ENCODE measurements around the gene GATA6.

Gene GATA6

GRCh38 chr18:22198163-22198562 is 28.8 kb downstream of the GATA6 start:
- no peak for TF ChIP-seq USF1 (IDR thresholded peaks at IDR 0.05)
- no peak for TF ChIP-seq FOXM1 (IDR thresholded peaks at IDR 0.05; ENCODE audit: borderline replicate concordance, low read depth)
- TF ChIP-seq CEBPB (IDR thresholded peaks at IDR 0.05) = no peak
- no peak for TF ChIP-seq REST (IDR thresholded peaks at IDR 0.05; ENCODE audit: low read depth)
- TF ChIP-seq ZBTB7A (IDR thresholded peaks at IDR 0.05; ENCODE audit: low read depth) = no peak
- no peak for TF ChIP-seq RAD21 (IDR thresholded peaks at IDR 0.05; ENCODE audit: low read depth)
- no peak for TF ChIP-seq YY1 (IDR thresholded peaks at IDR 0.05; ENCODE audit: low read depth)
- TF ChIP-seq TAF1 (IDR thresholded peaks at IDR 0.05; ENCODE audit: low read depth) = no peak
- no peak for TF ChIP-seq EGR1 (IDR thresholded peaks at IDR 0.05)
- no peak for TF ChIP-seq NFIC (IDR thresholded peaks at IDR 0.05)
- no peak for TF ChIP-seq MAX (IDR thresholded peaks at IDR 0.05)
- TF ChIP-seq CREB1 (IDR thresholded peaks at IDR 0.05; ENCODE audit: low read depth) = no peak
- no peak for TF ChIP-seq TCF12 (IDR thresholded peaks at IDR 0.05; ENCODE audit: low read depth)
- TF ChIP-seq TEAD4 (IDR thresholded peaks at IDR 0.05) = no peak
- no peak for TF ChIP-seq EP300 (IDR thresholded peaks at IDR 0.05; ENCODE audit: borderline replicate concordance)

GRCh38 chr18:22199005-22199404 is 29.6 kb downstream of the GATA6 start:
- TF ChIP-seq CREB1 (IDR thresholded peaks at IDR 0.05; ENCODE audit: low read depth) (no peak), REST (IDR thresholded peaks at IDR 0.05; ENCODE audit: low read depth) (no peak), YY1 (IDR thresholded peaks at IDR 0.05; ENCODE audit: low read depth) (no peak), TCF12 (IDR thresholded peaks at IDR 0.05; ENCODE audit: low read depth) (no peak), ZBTB7A (IDR thresholded peaks at IDR 0.05; ENCODE audit: low read depth) (no peak)

- TF ChIP-seq TEAD4 (IDR thresholded peaks at IDR 0.05) (no peak), CEBPB (IDR thresholded peaks at IDR 0.05) (no peak), EP300 (IDR thresholded peaks at IDR 0.05; ENCODE audit: borderline replicate concordance) (no peak), REST (IDR thresholded peaks at IDR 0.05; ENCODE audit: low read depth) (no peak), EGR1 (IDR thresholded peaks at IDR 0.05) (no peak), FOXM1 (IDR thresholded peaks at IDR 0.05; ENCODE audit: borderline replicate concordance, low read depth) (no peak), TCF12 (IDR thresholded peaks at IDR 0.05; ENCODE audit: low read depth) (no peak), ZBTB7A (IDR thresholded peaks at IDR 0.05; ENCODE audit: low read depth) (no peak), RAD21 (IDR thresholded peaks at IDR 0.05; ENCODE audit: low read depth) (no peak), TAF1 (IDR thresholded peaks at IDR 0.05; ENCODE audit: low read depth) (no peak)
These were observed 31.3 kb downstream of the GATA6 start for GRCh38 chr18:22200611-22201225.

GRCh38 chr18:22203035-22203434 is 33.6 kb downstream of the GATA6 start:
- no peak for TF ChIP-seq TCF12 (IDR thresholded peaks at IDR 0.05; ENCODE audit: low read depth)
- TF ChIP-seq ZBTB7A (IDR thresholded peaks at IDR 0.05; ENCODE audit: low read depth) = no peak

GRCh38 chr18:22203536-22204213 is 34.3 kb downstream of the GATA6 start:
- TF ChIP-seq REST (IDR thresholded peaks at IDR 0.05; ENCODE audit: low read depth) (no peak), CREB1 (IDR thresholded peaks at IDR 0.05; ENCODE audit: low read depth) (no peak), EGR1 (IDR thresholded peaks at IDR 0.05) (no peak), YY1 (IDR thresholded peaks at IDR 0.05; ENCODE audit: low read depth) (no peak), MAX (IDR thresholded peaks at IDR 0.05) (no peak), USF1 (IDR thresholded peaks at IDR 0.05) (no peak), EP300 (IDR thresholded peaks at IDR 0.05; ENCODE audit: borderline replicate concordance) (no peak), FOXM1 (IDR thresholded peaks at IDR 0.05; ENCODE audit: borderline replicate concordance, low read depth) (no peak), TAF1 (IDR thresholded peaks at IDR 0.05; ENCODE audit: low read depth) (no peak), NFIC (IDR thresholded peaks at IDR 0.05) (no peak), CEBPB (IDR thresholded peaks at IDR 0.05) (no peak)
